Tibial artery (tissue), 4 donors: ENCODE measurements around the gene SDK2.

ENCODE experiments used
- DNase-seq, 2 donors: peaks; one replicate each; pipeline ENCODE4 v3.0.0-alpha.2; 2019
- H3K27ac ChIP-seq, 2 donors: fragments of 200-600 bp; sonication (generic) in 1 of 2; 1 replicate in 1 of 2; 2 replicates in 1 of 2; pipeline ENCODE4 v1.5.1; 2018 to 2019; ENCODE audit warnings: mild to moderate bottlenecking in 1 of 2
- H3K27me3 ChIP-seq, 2 donors: fragments of 200-600 bp; sonication (generic) in 1 of 2; one replicate each; pipeline versions ENCODE4 v1.5.1 to v1.6.0; 2016 to 2019
- H3K36me3 ChIP-seq, 3 donors: fragments of 200-600 bp; sonication (generic) in 2 of 3; one replicate each; pipeline ENCODE4 v1.5.1; 2016 to 2019; ENCODE audit warnings: mild to moderate bottlenecking in 2 of 3
- H3K4me1 ChIP-seq, 4 donors: fragments of 200-600 bp; sonication (generic) in 2 of 4; 1 replicate in 3 of 4; 2 replicates in 1 of 4; pipeline ENCODE4 v1.5.1; 2016 to 2019
- H3K4me3 ChIP-seq, 2 donors: fragments of 200-600 bp; sonication (generic) in 1 of 2; 1 replicate in 1 of 2; 2 replicates in 1 of 2; pipeline ENCODE4 v1.5.1; 2018 to 2019; ENCODE audit warnings: mild to moderate bottlenecking in 2 of 2
- H3K9me3 ChIP-seq, 3 donors: fragments of 200-600 bp; sonication (generic) in 1 of 3; one replicate each; pipeline ENCODE4 v1.5.1; 2016 to 2019
- intact Hi-C: fragments of 100-400 bp; cut with DNase I; formaldehyde crosslinking; loops from one replicate; pipeline ENCODE4 v1.15.0; 2023; ENCODE audit warnings: low total_unique reads
- TF ChIP-seq, protein P1 (sequence below), 2 experiments: fragments of 200-600 bp in 1 of 2; fragments of 450-650 bp in 1 of 2; IDR thresholded peaks; one replicate each; pipeline ENCODE4 v1.5.1; 2017 to 2019; ENCODE audit warnings: antibody characterized with exemption in 2 of 2, mild to moderate bottlenecking in 1 of 2, moderate library complexity in 1 of 2

Gene SDK2

DNA sequence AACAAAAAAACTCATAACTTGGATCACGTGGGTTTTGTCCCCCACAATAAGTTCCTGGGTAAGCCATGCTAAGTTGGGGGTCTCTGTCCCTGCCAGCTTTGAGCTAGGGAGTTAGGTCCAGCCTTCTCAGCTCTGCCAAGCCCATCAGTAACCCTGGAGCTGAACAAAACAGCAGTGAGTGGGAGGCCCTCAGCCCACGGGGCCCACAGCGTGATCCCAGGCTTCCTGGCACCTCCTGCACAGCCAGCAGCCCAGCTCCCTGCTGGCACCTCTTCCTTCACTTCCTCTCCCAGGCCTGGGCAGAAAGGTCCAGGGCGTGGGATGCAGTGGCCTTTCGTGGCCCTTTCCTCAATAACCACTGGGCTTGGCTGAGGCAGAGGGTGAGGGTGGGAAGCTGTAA, 296.9 kb downstream of the SDK2 start:
- TF ChIP-seq, protein P1, sequence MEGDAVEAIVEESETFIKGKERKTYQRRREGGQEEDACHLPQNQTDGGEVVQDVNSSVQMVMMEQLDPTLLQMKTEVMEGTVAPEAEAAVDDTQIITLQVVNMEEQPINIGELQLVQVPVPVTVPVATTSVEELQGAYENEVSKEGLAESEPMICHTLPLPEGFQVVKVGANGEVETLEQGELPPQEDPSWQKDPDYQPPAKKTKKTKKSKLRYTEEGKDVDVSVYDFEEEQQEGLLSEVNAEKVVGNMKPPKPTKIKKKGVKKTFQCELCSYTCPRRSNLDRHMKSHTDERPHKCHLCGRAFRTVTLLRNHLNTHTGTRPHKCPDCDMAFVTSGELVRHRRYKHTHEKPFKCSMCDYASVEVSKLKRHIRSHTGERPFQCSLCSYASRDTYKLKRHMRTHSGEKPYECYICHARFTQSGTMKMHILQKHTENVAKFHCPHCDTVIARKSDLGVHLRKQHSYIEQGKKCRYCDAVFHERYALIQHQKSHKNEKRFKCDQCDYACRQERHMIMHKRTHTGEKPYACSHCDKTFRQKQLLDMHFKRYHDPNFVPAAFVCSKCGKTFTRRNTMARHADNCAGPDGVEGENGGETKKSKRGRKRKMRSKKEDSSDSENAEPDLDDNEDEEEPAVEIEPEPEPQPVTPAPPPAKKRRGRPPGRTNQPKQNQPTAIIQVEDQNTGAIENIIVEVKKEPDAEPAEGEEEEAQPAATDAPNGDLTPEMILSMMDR (IDR thresholded peaks at IDR 0.05), result no peak
- intact Hi-C loops, result no loop called here
- DNase-seq, result no peak
- H3K9me3 ChIP-seq, result no peaks in the 10 kb centered on the region
- peaks cover 0 to 34% (median 19%) of the 10 kb centered on the region in 4 donors for H3K4me1 ChIP-seq
- no peaks in the 10 kb centered on the region for H3K27me3 ChIP-seq
- H3K4me3 ChIP-seq, result no peak overlapping the region
- no peaks in the 10 kb centered on the region for H3K36me3 ChIP-seq
- H3K27ac ChIP-seq, result peak overlapping the region in 1 of 2 donors; percentile 41

DNA sequence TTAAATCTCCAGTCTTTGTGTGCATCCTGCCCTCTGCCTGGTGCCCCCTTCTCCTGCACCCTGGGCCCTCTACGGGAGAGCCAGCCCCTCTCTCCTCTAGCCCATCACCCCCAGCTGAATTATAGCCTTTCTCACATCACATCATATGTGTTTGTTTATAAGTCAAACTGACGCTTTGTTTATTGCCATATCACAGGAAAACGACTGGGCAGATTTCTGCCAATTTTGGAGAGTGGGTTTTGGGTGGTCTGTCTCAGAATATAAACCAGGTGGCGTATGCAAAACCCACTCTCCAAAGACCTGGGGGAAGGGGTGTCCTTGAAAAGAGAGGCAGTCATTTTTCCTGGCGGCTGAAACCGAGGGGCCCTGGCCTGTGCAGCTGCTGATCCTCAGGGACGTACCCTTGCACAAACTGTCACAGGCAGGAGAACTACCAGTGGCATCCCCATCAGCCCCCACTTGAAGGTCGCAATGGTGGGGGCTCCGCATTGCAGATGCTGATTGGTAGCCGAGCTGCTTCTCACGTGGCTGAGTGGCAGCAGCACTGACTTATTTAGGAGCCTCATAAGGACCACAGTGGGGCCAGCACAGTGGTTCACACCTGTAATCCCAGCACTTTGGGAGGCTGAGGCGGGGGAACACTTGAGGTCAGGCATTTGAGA, 297.6 kb downstream of the SDK2 start:
- H3K27me3 ChIP-seq, result no peaks in the 10 kb centered on the region
- TF ChIP-seq, protein P1 (IDR thresholded peaks at IDR 0.05), result no peak
- H3K4me1 ChIP-seq, result peaks cover 0 to 41% (median 22%) of the 10 kb centered on the region in 4 donors
- H3K27ac ChIP-seq, result peak overlapping the region in 1 of 2 donors; percentile 41
- intact Hi-C loops, result no loop called here
- H3K9me3 ChIP-seq, result no peaks in the 10 kb centered on the region
- no peak for DNase-seq
- H3K36me3 ChIP-seq, result no peaks in the 10 kb centered on the region
- H3K4me3 ChIP-seq, result no peak overlapping the region

DNA sequence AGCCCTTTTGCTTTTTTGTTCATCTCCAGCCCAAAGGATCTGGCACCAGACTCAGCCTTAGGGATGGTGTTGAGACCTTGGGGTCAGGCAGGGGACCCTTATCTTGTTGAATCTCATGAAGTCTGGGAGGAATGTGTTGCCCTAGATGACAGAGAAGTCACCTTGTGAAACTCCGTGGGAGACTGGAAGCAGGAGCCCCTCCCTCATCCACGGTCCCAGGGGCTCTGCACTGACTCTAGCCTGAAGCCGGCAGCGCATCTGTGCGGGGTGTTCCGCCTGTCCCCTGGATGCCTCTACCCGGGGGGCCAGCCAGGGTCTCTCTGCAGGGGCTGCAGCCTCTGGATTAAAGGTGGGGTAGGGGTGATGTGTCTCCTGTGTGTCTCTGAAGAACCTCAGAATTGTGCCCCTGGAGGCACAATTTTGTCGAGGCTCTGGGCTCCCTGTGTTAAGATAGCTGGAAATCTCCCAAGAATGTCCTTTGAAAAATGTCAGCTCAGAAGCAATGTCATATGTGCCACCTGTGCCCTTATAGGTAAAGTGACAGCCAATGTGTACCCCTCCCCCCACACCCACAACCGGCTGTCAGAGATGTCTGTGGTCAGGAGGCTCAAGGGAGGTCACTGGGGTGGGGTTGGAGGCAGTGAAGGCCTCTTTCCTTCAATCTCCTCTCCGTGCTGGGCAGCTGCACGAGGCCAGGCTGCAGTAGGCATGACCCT, 300.3 kb downstream of the SDK2 start:
- TF ChIP-seq, protein P1 (IDR thresholded peaks at IDR 0.05), result no peak
- Histone ChIP-seq H3K4me1 (peaks cover 0 to 40% (median 26%) of the 10 kb centered on the region in 4 donors), H3K4me3 (peak overlapping the region in 1 of 2 donors; percentile 27), H3K9me3 (no peaks in the 10 kb centered on the region), H3K36me3 (no peaks in the 10 kb centered on the region), H3K27ac (peak overlapping the region; percentile 17 to 34), H3K27me3 (no peaks in the 10 kb centered on the region)
- DNase-seq, result no peak
- intact Hi-C loops, result no loop called here

DNA sequence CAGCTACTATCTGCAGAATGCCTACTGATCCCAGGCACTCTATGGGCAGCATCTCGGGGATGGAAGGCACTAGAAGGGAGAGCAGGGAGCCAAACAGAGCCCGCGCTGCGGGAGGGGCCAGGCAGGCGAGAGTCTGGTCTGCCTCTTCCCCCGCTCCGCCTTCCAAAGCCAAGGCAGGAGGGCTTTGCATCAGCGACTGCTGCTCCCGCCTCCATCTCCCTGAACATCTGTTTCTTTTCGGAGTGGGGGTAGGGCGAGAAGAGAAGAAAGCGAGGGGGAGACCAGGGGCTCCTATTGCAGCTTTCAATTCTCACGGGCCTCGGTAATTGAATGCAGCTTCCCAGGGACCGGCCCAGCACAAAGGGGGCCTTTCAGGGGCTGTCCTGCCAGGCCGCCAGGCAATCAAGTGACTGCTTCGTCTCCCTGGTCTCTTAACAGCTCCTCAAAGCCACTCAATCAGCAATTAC, 301.0 kb downstream of the SDK2 start:
- intact Hi-C loops, result no loop called here
- TF ChIP-seq, protein P1 (IDR thresholded peaks at IDR 0.05), result no peak
- Histone ChIP-seq H3K4me3 (peak overlapping the region; percentile 1 to 27), H3K36me3 (no peaks in the 10 kb centered on the region), H3K27me3 (no peaks in the 10 kb centered on the region), H3K9me3 (no peaks in the 10 kb centered on the region), H3K4me1 (peaks cover 0 to 47% (median 26%) of the 10 kb centered on the region in 4 donors), H3K27ac (peak overlapping the region; percentile 17 to 34)
- DNase-seq, result peak; percentile 59 to 78

DNA sequence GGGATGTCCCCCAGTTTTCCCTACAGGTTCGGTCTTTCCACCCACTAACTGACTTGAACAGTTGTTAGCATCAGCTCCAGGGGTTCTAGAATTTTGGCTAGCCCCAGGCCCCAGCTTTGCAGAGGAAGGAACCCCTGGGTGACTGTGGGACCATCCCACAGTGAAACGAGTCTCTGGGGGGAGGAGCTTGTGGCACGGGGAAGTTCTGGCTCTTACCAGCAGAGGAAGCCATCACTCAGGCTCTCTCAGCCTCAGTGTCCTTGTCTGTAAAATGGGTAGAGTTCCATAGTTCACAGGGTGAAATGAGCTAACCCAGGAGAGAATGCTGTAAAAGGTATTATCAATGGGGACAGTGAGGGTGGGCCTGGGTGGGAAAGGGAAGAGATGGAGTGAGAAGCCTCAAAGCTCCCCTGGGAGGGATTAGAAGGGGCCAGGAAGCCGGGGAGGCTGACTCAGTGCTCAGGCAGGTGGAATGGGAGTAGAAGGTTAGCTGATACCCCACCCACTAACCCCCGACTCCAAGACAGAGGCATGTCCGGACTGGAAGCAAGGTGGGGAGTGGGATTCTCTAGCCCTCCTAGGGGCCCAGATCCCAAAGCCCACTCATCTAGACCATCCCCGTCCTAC, 301.6 kb downstream of the SDK2 start:
- peak overlapping the region; percentile 17 to 34 for H3K27ac ChIP-seq
- TF ChIP-seq, protein P1 (IDR thresholded peaks at IDR 0.05), result no peak
- no peak for DNase-seq
- peak overlapping the region in 1 of 2 donors; percentile 27 for H3K4me3 ChIP-seq
- peaks cover 0 to 48% (median 29%) of the 10 kb centered on the region in 4 donors for H3K4me1 ChIP-seq
- intact Hi-C loops, result no loop called here
- no peaks in the 10 kb centered on the region for H3K27me3 ChIP-seq
- H3K9me3 ChIP-seq, result no peaks in the 10 kb centered on the region
- H3K36me3 ChIP-seq, result no peaks in the 10 kb centered on the region
